GM12865 (cell line): ENCODE measurements around the gene C22orf31.

Experiments
- DNase-seq: peaks from one replicate; pipeline ENCODE4 v3.0.0; 2010; ENCODE audit warnings: low read depth
- H3K4me3 ChIP-seq: 2 replicates; pipeline ENCODE4 v1.5.1; 2011; ENCODE audit warnings: mild to moderate bottlenecking, low read depth, low read length, control low read depth
- TF ChIP-seq, protein P1 (sequence below): IDR thresholded peaks from 2 replicates; pipeline ENCODE4 v1.5.1; 2011; ENCODE audit warnings: low read length, control low read depth, low read depth, inconsistent platforms; ENCODE audit not compliant: insufficient read depth; ENCODE audit errors: missing control alignments

The C22orf31 gene

DNA sequence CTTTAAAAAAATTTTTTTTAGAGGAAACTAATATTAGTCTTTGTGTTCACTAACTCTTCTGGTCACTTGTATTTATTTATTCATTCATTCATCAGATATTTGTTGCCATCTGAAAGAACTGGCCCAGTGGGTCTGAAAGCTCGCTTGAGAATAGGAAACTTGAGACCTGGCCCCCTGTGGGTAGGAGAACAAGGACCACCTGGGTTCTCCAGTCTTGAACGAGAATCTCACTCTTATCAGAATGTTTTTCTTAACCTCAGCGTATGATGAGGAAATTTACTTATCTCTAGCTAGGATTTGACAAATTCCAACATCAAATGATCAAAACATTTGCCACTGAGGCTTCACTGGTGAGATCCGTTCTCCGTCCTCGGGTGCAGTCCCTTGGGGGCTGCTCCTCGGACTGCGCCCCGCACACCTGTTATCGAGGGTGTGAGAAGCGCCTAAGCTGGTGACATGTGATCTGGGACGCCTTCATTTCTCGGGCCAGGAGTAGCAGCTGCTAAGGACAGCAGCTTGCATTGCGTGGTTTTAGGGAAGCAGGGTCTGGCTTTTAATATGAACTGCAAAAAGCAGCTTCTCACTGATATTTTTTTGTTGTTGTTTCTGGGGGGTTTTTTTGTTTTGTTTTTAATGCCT is 6.3 kb downstream of the C22orf31 start:
- TF ChIP-seq, protein P1, sequence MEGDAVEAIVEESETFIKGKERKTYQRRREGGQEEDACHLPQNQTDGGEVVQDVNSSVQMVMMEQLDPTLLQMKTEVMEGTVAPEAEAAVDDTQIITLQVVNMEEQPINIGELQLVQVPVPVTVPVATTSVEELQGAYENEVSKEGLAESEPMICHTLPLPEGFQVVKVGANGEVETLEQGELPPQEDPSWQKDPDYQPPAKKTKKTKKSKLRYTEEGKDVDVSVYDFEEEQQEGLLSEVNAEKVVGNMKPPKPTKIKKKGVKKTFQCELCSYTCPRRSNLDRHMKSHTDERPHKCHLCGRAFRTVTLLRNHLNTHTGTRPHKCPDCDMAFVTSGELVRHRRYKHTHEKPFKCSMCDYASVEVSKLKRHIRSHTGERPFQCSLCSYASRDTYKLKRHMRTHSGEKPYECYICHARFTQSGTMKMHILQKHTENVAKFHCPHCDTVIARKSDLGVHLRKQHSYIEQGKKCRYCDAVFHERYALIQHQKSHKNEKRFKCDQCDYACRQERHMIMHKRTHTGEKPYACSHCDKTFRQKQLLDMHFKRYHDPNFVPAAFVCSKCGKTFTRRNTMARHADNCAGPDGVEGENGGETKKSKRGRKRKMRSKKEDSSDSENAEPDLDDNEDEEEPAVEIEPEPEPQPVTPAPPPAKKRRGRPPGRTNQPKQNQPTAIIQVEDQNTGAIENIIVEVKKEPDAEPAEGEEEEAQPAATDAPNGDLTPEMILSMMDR, result no peak
- DNase-seq, result no peak
- no peak overlapping the region for H3K4me3 ChIP-seq

DNA sequence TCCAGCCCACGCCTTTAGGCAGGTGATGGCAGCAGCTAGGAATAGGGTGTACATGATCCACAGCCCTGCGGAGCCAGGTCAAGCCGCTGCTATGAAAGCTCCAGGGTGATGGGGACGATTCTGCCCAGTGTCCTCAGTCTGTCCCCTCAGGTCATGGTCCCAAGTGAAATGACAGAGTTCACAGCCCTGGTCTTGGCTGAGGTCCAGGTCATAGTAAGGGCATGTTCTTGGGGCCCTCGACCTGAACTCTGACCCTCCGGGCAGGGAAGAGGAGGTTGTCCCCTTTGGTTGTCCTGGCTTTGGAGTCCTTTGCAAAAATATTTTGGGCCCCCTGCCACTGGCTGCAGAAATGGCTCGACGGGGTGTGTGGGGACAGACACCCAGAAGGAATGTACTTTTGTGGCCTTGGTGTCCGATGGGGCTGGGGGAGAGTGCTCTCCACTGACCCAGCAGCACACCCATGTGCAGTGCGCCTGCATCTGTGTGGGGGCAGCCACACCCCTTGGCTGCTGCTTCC is 7.3 kb downstream of the C22orf31 start:
- TF ChIP-seq, protein P1, result no peak

DNA sequence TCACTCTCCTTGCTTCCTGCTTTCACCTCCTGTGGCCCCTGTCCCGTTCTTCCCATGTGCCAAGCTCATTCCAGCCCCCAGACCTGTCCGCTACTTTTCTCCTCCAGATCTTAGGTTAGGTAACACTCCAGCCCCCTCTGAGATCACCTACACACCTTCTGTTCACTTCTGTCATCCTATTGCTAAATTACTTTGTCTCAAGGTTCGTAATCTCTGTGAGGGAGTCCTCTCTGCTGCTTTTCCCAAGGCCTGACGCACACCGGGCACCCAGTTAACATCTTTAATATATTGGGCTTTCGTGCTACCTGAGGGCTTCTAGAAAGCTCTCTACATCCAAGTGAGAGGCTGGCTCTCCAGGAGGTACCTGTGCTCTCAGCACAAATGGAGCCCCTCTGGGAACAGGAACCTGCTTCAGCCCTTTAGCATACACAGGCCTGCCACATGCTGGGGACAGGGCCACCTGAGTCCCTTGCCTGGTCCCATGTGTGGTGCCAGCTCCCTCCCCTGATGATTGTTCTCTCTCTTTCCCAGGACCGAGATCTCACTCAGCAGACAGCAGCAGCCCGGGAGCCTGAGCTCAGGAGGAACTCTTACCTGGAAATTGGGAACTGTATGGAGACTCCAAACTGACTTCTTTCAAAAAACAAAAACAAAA is 8.5 kb downstream of the C22orf31 start:
- TF ChIP-seq, protein P1, result no peak
- no peak overlapping the region for H3K4me3 ChIP-seq
- DNase-seq, result no peak

More for the DNA sequence above, 7.3 kb downstream of the C22orf31 start:
- no peak overlapping the region for H3K4me3 ChIP-seq
- DNase-seq, result no peak

DNA sequence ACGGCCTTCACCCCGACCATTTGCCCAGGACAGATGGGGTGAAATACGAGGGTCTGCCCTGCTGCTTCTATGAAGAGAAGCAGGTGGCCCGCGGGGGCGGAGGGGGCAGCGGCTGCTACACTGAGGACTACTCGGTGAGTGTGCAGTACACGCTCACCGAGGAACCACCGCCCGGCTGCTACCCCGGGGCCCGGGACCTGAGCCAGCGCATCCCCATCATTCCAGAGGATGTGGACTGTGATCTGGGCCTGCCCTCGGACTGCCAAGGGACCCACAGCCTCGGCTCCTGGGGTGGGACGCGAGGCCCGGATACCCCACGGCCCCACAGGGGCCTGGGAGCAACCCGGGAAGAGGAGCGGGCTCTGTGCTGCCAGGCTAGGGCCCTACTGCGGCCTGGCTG is 11.2 kb downstream of the C22orf31 start:
- no peak for DNase-seq
- no peak overlapping the region for H3K4me3 ChIP-seq
- TF ChIP-seq, protein P1, result no peak

DNA sequence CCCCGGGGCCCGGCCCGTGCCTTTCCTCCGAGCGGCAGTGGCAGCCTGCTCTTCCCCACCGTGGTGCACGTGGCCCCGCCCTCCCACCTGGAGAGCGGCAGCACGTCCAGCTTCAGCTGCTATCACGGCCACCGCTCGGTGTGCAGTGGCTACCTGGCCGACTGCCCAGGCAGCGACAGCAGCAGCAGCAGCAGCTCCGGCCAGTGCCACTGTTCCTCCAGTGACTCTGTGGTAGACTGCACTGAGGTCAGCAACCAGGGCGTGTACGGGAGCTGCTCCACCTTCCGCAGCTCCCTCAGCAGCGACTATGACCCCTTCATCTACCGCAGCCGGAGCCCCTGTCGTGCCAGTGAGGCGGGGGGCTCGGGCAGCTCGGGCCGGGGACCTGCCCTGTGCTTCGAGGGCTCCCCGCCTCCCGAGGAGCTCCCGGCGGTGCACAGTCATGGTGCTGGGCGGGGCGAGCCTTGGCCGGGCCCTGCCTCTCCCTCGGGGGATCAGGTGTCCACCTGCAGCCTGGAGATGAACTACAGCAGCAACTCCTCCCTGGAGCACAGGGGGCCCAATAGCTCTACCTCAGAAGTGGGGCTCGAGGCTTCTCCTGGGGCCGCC is 11.9 kb downstream of the C22orf31 start:
- TF ChIP-seq, protein P1, result no peak
- DNase-seq, result no peak
- H3K4me3 ChIP-seq, result no peak overlapping the region

- DNase-seq, result no peak
- H3K4me3 ChIP-seq, result no peak overlapping the region
- TF ChIP-seq, protein P1, result no peak
Observed at GRCh38 chr22:29048822-29049654, 12.6 kb downstream of the C22orf31 start.
